Endodermal cell (in vitro differentiated cells): ENCODE results near the gene FRMPD2. TPM values are rescaled to one million over a fixed set of nuclear protein-coding genes. Genes with fewer than 3 reads are reported as not detected.

Source experiments
- DNase-seq: peaks from one replicate; pipeline ENCODE4 v3.0.0-alpha.2; 2017
- H3K27ac ChIP-seq: 2 replicates; pipeline ENCODE4 v1.5.1; 2013; ENCODE audit warnings: mild to moderate bottlenecking, low read depth, low read length, moderate library complexity
- H3K27me3 ChIP-seq: 2 replicates; pipeline ENCODE4 v1.6.1; 2013; ENCODE audit warnings: mild to moderate bottlenecking, low read length, moderate library complexity; ENCODE audit not compliant: insufficient read depth, control insufficient read depth, poor library complexity, severe bottlenecking
- H3K36me3 ChIP-seq: 2 replicates; pipeline ENCODE4 v1.7.0; 2013; ENCODE audit warnings: mild to moderate bottlenecking, low read length, moderate library complexity; ENCODE audit not compliant: control insufficient read depth, insufficient read depth
- H3K4me1 ChIP-seq: one replicate; pipeline ENCODE4 v1.7.0; 2013; ENCODE audit warnings: low read length; ENCODE audit not compliant: control insufficient read depth, insufficient read depth
- H3K4me3 ChIP-seq: 2 replicates; pipeline ENCODE4 v1.5.1; 2013; ENCODE audit warnings: mild to moderate bottlenecking, low read length, moderate library complexity
- H3K9ac ChIP-seq: 2 replicates; pipeline ENCODE4 v1.6.1; 2013; ENCODE audit warnings: mild to moderate bottlenecking, low read length, moderate library complexity; ENCODE audit not compliant: poor library complexity, severe bottlenecking; ENCODE audit errors: extremely low read depth
- H3K9me3 ChIP-seq: 2 replicates; pipeline ENCODE4 v1.6.1; 2013; ENCODE audit warnings: mild to moderate bottlenecking, low read length, moderate library complexity; ENCODE audit not compliant: control insufficient read depth
- H3K27ac Mint-ChIP-seq: 2 replicates; pipeline ENCODE4 v1.8.0; 2020; ENCODE audit warnings: mixed read lengths
- H3K27me3 Mint-ChIP-seq: 2 replicates; pipeline ENCODE4 v1.8.0; 2021; ENCODE audit warnings: mild to moderate bottlenecking, mixed read lengths; ENCODE audit not compliant: insufficient read depth
- H3K36me3 Mint-ChIP-seq: 2 replicates; pipeline ENCODE4 v1.8.0; 2020; ENCODE audit warnings: low read depth, mixed read lengths
- H3K4me1 Mint-ChIP-seq: 2 replicates; pipeline ENCODE4 v1.8.0; 2020; ENCODE audit warnings: mixed read lengths
- H3K4me3 Mint-ChIP-seq: 2 replicates; pipeline ENCODE4 v1.8.0; 2020; ENCODE audit warnings: mild to moderate bottlenecking, moderate library complexity, mixed read lengths
- H3K9me3 Mint-ChIP-seq: 2 replicates; pipeline ENCODE4 v1.8.0; 2020; ENCODE audit warnings: mild to moderate bottlenecking, mixed read lengths
- WGBS, 2 experiments: methylation state at CpG; one replicate each; pipeline versions ENCODE4 v1.1.5 to v1.1.7; 2013; ENCODE audit warnings: missing lambda C conversion rate in 2 of 2, mixed read lengths in 1 of 2; ENCODE audit not compliant: insufficient coverage in 1 of 2, insufficient read length in 1 of 2; 5-methylcytosine and 5-hydroxymethylcytosine counted together
- total RNA-seq, 2 donors: library from RNA; stranded (reverse); fragmentation: NEBNext Ultra II Directional in 1 of 2; extraction: Animal tissue kit (Norgen Biotek cat#: 25700) in 1 of 2; gene quantifications; 2 replicates in 1 of 2; 3 replicates in 1 of 2; pipeline ENCODE4 v1.2.1, GENCODE V29; 2021
- TF ChIP-seq, protein P1 (sequence below): fragments of 200-600 bp; sonication (generic); conservative IDR thresholded peaks from 2 replicates; pipeline ENCODE4 v1.5.0; 2021; ENCODE audit warnings: antibody characterized with exemption, mild to moderate bottlenecking

FRMPD2 gene
- total RNA-seq, 2 donors from 2014 or later: 0.44 to 1.5 TPM

DNA sequence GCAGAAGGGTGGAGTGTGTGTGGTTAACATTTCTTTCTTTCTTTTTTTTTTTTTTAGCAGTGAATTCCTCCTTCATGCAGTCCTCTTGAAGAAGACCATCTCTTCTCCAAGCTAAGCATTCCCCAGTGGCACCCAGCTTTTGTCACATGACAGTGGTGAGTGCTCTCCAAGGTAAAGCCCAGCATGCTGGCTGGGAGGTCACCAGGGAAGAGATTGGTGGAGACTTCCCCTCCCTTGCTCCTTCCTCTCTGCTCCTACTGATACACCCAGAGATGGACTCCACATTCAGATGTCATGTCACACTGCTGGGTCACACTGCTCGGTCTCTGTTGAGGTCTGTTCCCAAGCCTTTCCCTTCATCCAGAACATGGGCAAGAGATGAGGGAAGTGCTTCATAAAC lies 55.3 kb downstream of the FRMPD2 start:
- Histone ChIP-seq H3K4me1 (no peaks in the 10 kb centered on the region), H3K36me3 (no peaks in the 10 kb centered on the region), H3K27ac (no peak overlapping the region), H3K4me3 (no peak overlapping the region), H3K27me3 (no peaks in the 10 kb centered on the region), H3K9ac (no peak overlapping the region), H3K9me3 (no peaks in the 10 kb centered on the region)
- TF ChIP-seq, protein P1, sequence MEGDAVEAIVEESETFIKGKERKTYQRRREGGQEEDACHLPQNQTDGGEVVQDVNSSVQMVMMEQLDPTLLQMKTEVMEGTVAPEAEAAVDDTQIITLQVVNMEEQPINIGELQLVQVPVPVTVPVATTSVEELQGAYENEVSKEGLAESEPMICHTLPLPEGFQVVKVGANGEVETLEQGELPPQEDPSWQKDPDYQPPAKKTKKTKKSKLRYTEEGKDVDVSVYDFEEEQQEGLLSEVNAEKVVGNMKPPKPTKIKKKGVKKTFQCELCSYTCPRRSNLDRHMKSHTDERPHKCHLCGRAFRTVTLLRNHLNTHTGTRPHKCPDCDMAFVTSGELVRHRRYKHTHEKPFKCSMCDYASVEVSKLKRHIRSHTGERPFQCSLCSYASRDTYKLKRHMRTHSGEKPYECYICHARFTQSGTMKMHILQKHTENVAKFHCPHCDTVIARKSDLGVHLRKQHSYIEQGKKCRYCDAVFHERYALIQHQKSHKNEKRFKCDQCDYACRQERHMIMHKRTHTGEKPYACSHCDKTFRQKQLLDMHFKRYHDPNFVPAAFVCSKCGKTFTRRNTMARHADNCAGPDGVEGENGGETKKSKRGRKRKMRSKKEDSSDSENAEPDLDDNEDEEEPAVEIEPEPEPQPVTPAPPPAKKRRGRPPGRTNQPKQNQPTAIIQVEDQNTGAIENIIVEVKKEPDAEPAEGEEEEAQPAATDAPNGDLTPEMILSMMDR: no peak
- H3K9me3 Mint-ChIP-seq: no peaks in the 10 kb centered on the region
- no peak overlapping the region for H3K4me3 Mint-ChIP-seq
- no peaks in the 10 kb centered on the region for H3K36me3 Mint-ChIP-seq
- WGBS, 2 experiments: 86% methylated on average over 1 of the region's 1 CpG; no CpG with 5 or more reads in 1 of the 2 experiments
- H3K27ac Mint-ChIP-seq: no peak overlapping the region
- no peak for DNase-seq
- H3K27me3 Mint-ChIP-seq: peaks cover 17% of the 10 kb centered on the region
- H3K4me1 Mint-ChIP-seq: no peaks in the 10 kb centered on the region

DNA sequence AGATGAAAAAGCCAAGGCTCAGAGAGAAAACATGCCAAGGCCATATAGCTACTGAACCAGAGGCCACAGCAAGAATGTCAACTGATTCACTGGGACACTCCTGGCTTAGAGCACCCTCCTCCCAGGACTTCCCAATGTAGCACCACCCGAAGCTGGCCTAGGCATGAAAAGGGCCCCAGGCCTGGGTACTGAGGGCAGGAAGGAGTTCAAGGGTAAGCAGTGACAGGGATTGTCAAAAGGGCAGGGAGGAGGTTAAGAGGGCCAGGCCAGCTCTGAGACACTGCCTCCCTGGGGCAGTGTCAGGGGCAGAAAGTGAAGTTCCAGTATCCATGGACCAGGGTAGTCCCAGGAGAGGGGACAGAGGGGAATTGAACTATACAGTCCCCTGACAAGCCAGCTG lies 57.8 kb downstream of the FRMPD2 start:
- WGBS, 2 experiments: 86% methylated on average over 1 of the region's 1 CpG; no CpG with 5 or more reads in 1 of the 2 experiments
- Histone ChIP-seq H3K9ac (no peak overlapping the region), H3K27ac (no peak overlapping the region), H3K9me3 (no peaks in the 10 kb centered on the region), H3K4me3 (no peak overlapping the region), H3K4me1 (no peaks in the 10 kb centered on the region), H3K36me3 (no peaks in the 10 kb centered on the region), H3K27me3 (peaks cover 20% of the 10 kb centered on the region)
- no peak overlapping the region for H3K4me3 Mint-ChIP-seq
- no peaks in the 10 kb centered on the region for H3K9me3 Mint-ChIP-seq
- H3K27me3 Mint-ChIP-seq: peaks cover 33% of the 10 kb centered on the region
- H3K27ac Mint-ChIP-seq: no peak overlapping the region
- H3K4me1 Mint-ChIP-seq: no peaks in the 10 kb centered on the region
- DNase-seq: no peak
- TF ChIP-seq, protein P1: no peak
- no peaks in the 10 kb centered on the region for H3K36me3 Mint-ChIP-seq

DNA sequence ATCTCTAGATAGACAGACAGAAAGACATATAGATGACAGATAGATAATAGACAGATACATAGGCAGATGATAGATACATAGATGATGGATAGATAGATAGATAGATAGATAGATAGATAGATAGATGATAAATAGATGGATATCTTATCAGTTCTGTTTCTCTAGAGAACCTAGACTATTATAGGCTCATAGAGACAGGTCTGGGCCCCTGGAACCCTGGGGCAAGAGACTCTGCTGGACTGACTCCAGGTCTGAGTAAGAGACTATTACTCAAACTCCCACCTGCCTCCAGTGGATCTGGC lies 58.3 kb downstream of the FRMPD2 start:
- Histone ChIP-seq H3K4me3 (no peak overlapping the region), H3K4me1 (no peaks in the 10 kb centered on the region), H3K9ac (no peak overlapping the region), H3K27ac (no peak overlapping the region), H3K9me3 (no peaks in the 10 kb centered on the region), H3K27me3 (peaks cover 22% of the 10 kb centered on the region), H3K36me3 (no peaks in the 10 kb centered on the region)
- no peaks in the 10 kb centered on the region for H3K9me3 Mint-ChIP-seq
- H3K27me3 Mint-ChIP-seq: peaks cover 37% of the 10 kb centered on the region
- H3K27ac Mint-ChIP-seq: no peak overlapping the region
- no peaks in the 10 kb centered on the region for H3K36me3 Mint-ChIP-seq
- no peaks in the 10 kb centered on the region for H3K4me1 Mint-ChIP-seq
- TF ChIP-seq, protein P1: no peak
- no peak for DNase-seq
- no peak overlapping the region for H3K4me3 Mint-ChIP-seq
